ENCODE results near the gene CASP7.
A peak's percentile ranks its signal among the peaks of the same experiment; 100 is the strongest.

Gene CASP7

DNA sequence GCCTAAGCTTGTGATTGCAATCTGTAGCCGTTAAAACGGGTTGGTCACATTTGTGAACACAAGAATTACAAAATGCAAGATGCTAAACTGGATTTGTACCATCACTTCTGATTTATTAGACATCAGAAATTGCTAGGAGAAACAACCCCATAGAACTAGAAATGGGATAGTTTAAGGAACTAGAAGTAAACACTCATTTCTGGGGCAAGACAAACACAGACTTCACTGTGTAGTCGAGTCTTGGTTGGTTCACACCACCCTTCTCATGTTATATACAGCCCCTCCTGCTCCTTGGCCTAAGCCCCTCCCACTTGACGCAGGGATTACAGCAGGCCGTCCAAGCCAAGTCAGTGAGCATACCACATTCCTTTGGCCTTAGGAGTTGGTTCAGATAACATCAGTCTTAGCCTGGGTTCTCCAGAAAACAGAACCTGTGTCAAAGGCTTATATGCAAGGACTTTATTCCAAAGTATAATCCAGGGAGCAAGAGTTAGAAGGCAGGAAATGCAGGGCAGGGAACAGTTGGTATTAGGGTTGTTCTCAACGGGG, 13.8 kb upstream of the CASP7 start:
- Histone ChIP-seq H3K27ac (ENCODE audit: low read depth, low read length) (no peak overlapping the region), H3K27me3 (ENCODE audit: control insufficient read depth in 1 of 2, insufficient read depth in 2 of 2, low read length in 2 of 2) (no peaks in the 10 kb centered on the region), H3K4me1 (ENCODE audit: control insufficient read depth in 1 of 2, insufficient read depth in 2 of 2, low read length in 2 of 2) (no peaks in the 10 kb centered on the region), H3K36me3 (ENCODE audit: control insufficient read depth in 1 of 2, insufficient read depth in 2 of 2, low read length in 2 of 2) (no peaks in the 10 kb centered on the region), H3K9ac (ENCODE audit: low read depth in 1 of 2, low read length in 2 of 2) (no peak overlapping the region), H3K9me3 (ENCODE audit: control insufficient read depth in 1 of 2, low read length in 2 of 2) (peaks cover 0 to 8% of the 10 kb centered on the region in 2 donors), H3K4me3 (ENCODE audit: low read depth in 1 of 2, low read length in 2 of 2) (no peak overlapping the region)

DNA sequence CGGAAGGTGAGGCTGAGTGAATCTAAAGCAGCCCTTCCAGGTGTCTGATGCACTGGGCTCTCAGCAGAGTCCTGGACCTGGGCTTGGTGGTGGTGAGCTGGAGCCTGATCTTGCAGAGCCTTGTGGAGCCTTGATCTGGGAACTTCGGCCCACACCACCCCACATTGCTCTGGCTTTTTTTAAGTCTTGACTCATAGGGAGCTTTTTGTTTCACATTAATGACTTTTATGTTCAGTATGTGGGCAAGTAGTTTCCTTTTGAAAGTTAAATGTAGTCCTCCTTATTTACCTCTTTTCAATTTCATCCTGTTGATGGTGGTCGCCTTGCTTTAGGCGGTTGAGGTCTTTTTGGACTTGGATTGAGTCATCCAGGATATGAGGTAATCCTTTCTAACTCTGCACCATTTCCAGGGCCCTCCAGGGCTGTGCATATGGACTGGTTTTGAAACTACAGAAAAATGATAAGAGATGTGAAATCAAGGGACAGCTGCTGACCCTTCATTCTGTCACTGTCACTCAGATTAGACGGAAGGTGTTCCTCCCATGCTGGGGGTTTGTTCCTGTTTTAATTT, 12.9 kb upstream of the CASP7 start:
- Histone ChIP-seq H3K36me3 (ENCODE audit: control insufficient read depth in 1 of 2, insufficient read depth in 2 of 2, low read length in 2 of 2) (no peaks in the 10 kb centered on the region), H3K4me1 (ENCODE audit: control insufficient read depth in 1 of 2, insufficient read depth in 2 of 2, low read length in 2 of 2) (no peaks in the 10 kb centered on the region), H3K27ac (ENCODE audit: low read depth, low read length) (no peak overlapping the region), H3K4me3 (ENCODE audit: low read depth in 1 of 2, low read length in 2 of 2) (no peak overlapping the region), H3K9ac (ENCODE audit: low read depth in 1 of 2, low read length in 2 of 2) (no peak overlapping the region), H3K27me3 (ENCODE audit: control insufficient read depth in 1 of 2, insufficient read depth in 2 of 2, low read length in 2 of 2) (no peaks in the 10 kb centered on the region), H3K9me3 (ENCODE audit: control insufficient read depth in 1 of 2, low read length in 2 of 2) (peaks cover 0 to 8% of the 10 kb centered on the region in 2 donors)

DNA sequence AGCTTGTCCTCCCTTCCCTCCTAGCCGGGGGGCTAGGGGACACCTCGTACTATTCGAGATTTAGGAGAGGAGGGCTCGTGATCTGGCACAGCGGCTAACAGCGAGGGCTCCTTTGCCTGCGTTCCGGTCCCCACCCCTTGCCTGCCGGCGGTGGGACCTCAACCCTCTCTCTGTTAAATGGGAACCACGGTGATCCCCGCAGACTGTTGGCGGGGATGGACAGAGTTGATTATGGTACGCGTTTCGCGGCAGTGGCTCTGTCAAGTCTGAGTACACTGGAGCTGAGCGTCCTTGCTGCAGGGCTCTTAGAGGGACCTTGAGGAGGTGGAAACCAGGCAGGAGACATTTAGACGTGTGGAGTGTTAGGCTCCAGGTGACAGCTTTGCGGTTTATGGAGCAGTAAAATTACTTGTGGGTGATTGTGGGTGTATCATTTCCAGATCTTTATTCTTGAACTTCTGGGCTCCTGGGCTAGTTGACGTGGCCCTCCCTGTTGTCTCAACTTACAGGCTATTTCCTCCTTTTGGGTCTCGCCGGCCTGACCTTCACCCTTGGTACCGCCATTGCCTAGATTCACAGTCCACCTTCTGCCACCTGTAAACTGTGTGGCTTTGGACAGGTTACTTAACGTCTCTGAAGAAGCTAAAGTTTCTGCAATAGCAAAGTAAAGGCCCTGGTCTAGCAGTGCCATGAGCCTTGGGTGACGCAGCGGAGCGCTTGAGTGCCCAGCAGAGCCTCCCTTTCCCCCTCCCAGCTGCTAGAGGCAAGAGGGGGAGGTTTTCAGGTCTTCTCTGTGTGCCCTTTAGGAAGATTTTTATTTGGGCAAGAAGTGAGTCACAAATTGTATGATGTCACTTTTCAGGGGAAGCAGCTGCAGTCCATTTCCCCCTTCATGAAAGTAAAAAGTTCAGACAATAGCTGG, 739 bp downstream of the CASP7 start:
- peak overlapping the region; percentile 98 for H3K27ac ChIP-seq (ENCODE audit: low read depth, low read length)
- no peaks in the 10 kb centered on the region for H3K9me3 ChIP-seq (ENCODE audit: control insufficient read depth in 1 of 2, low read length in 2 of 2)
- no peaks in the 10 kb centered on the region for H3K36me3 ChIP-seq (ENCODE audit: control insufficient read depth in 1 of 2, insufficient read depth in 2 of 2, low read length in 2 of 2)
- no peaks in the 10 kb centered on the region for H3K27me3 ChIP-seq (ENCODE audit: control insufficient read depth in 1 of 2, insufficient read depth in 2 of 2, low read length in 2 of 2)
- peaks cover 21 to 25% of the 10 kb centered on the region in 2 donors for H3K4me1 ChIP-seq (ENCODE audit: control insufficient read depth in 1 of 2, insufficient read depth in 2 of 2, low read length in 2 of 2)
- peak overlapping the region; percentile 86 to 95 for H3K4me3 ChIP-seq (ENCODE audit: low read depth in 1 of 2, low read length in 2 of 2)
- H3K9ac ChIP-seq (ENCODE audit: low read depth in 1 of 2, low read length in 2 of 2), result peak overlapping the region; percentile 96 to 98

DNA sequence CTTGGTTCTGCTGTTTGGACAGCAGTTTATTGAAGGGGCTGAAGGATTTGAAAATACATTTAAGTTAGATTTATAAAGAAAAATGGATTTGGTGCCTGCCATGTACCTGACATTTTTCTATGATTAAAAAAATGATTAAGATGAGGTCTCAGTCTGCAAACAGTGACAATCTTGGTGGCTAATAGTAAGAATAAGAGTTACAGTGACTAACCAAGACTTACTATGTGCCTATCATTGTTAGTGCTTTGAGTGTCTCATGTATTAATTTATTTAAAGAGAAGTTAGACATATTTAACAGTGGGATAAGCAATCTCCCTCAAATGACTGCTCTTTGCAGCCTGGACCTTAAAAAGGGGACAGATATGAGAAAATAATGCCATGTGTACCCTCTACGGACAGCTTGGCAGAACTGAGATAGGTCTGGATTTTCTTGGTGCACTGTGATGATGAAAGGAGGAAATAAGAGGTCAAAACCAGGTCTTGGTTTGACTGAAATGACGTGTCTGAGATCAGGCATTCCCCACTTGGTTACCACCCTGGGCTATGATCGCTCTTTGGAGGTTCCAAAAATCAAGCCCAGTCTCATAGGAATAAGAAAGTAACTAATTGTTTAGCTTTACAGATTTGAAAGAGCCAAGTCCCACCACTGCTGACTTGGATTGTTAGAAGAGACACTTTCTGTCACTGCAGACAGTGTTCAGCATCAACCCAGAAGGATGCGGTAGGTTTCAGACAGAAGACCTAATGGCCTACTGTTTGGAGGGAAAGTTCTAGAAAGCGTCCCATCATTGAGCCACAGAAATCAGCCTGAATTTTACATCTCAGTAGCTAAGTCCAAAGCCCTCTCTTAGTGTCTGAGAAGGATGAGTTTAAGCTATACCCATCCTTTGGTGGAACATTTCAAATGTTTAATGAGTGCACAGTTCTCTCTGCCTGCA, 2.1 kb downstream of the CASP7 start:
- Histone ChIP-seq H3K27ac (ENCODE audit: low read depth, low read length) (no peak overlapping the region), H3K9ac (ENCODE audit: low read depth in 1 of 2, low read length in 2 of 2) (peak overlapping the region; percentile 96 to 98)

GRCh38 chr10:113683300-113683699, 3.6 kb downstream of the CASP7 start:
- Histone ChIP-seq H3K9me3 (ENCODE audit: control insufficient read depth in 1 of 2, low read length in 2 of 2) (peaks cover 8 to 11% of the 10 kb centered on the region in 2 donors), H3K27me3 (ENCODE audit: control insufficient read depth in 1 of 2, insufficient read depth in 2 of 2, low read length in 2 of 2) (no peaks in the 10 kb centered on the region), H3K27ac (ENCODE audit: low read depth, low read length) (no peak overlapping the region), H3K4me1 (ENCODE audit: control insufficient read depth in 1 of 2, insufficient read depth in 2 of 2, low read length in 2 of 2) (peaks cover 24 to 25% of the 10 kb centered on the region in 2 donors), H3K9ac (ENCODE audit: low read depth in 1 of 2, low read length in 2 of 2) (no peak overlapping the region), H3K36me3 (ENCODE audit: control insufficient read depth in 1 of 2, insufficient read depth in 2 of 2, low read length in 2 of 2) (no peaks in the 10 kb centered on the region), H3K4me3 (ENCODE audit: low read depth in 1 of 2, low read length in 2 of 2) (no peak overlapping the region)

More for the DNA sequence above, 2.1 kb downstream of the CASP7 start:
- Histone ChIP-seq H3K9me3 (ENCODE audit: control insufficient read depth in 1 of 2, low read length in 2 of 2) (peaks cover under 1 to 4% of the 10 kb centered on the region in 2 donors), H3K36me3 (ENCODE audit: control insufficient read depth in 1 of 2, insufficient read depth in 2 of 2, low read length in 2 of 2) (no peaks in the 10 kb centered on the region), H3K4me3 (ENCODE audit: low read depth in 1 of 2, low read length in 2 of 2) (peak overlapping the region; percentile 86 to 95), H3K27me3 (ENCODE audit: control insufficient read depth in 1 of 2, insufficient read depth in 2 of 2, low read length in 2 of 2) (no peaks in the 10 kb centered on the region), H3K4me1 (ENCODE audit: control insufficient read depth in 1 of 2, insufficient read depth in 2 of 2, low read length in 2 of 2) (peaks cover 24 to 25% of the 10 kb centered on the region in 2 donors)

- Histone ChIP-seq H3K36me3 (ENCODE audit: control insufficient read depth in 1 of 2, insufficient read depth in 2 of 2, low read length in 2 of 2) (no peaks in the 10 kb centered on the region), H3K9ac (ENCODE audit: low read depth in 1 of 2, low read length in 2 of 2) (no peak overlapping the region), H3K27me3 (ENCODE audit: control insufficient read depth in 1 of 2, insufficient read depth in 2 of 2, low read length in 2 of 2) (no peaks in the 10 kb centered on the region), H3K9me3 (ENCODE audit: control insufficient read depth in 1 of 2, low read length in 2 of 2) (peaks cover 8 to 12% of the 10 kb centered on the region in 2 donors), H3K4me1 (ENCODE audit: control insufficient read depth in 1 of 2, insufficient read depth in 2 of 2, low read length in 2 of 2) (peaks cover 13 to 33% of the 10 kb centered on the region in 2 donors), H3K4me3 (ENCODE audit: low read depth in 1 of 2, low read length in 2 of 2) (no peak overlapping the region), H3K27ac (ENCODE audit: low read depth, low read length) (no peak overlapping the region)
Measured at GRCh38 chr10:113686028-113686427, 6.3 kb downstream of the CASP7 start.

DNA sequence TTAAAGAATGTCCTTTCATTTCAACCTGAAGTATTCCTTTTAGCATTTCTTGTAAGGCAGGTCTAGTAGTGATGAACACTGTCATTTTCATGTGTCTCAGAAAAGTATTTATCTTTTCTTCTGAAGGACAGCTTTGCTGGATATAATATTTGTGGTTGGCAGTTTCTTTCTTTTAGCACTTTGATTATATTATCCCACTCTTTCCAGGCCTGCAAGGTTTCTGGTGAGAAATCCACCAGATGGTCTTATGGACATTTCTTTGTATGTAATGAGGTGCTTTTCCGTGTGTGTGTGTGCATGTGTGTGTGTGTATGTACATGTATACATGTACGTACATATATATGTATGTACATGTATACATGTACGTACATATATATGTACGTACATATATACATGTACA, 7.3 kb downstream of the CASP7 start:
- Histone ChIP-seq H3K27ac (ENCODE audit: low read depth, low read length) (no peak overlapping the region), H3K4me3 (ENCODE audit: low read depth in 1 of 2, low read length in 2 of 2) (no peak overlapping the region), H3K27me3 (ENCODE audit: control insufficient read depth in 1 of 2, insufficient read depth in 2 of 2, low read length in 2 of 2) (no peaks in the 10 kb centered on the region), H3K9me3 (ENCODE audit: control insufficient read depth in 1 of 2, low read length in 2 of 2) (peaks cover 8 to 12% of the 10 kb centered on the region in 2 donors), H3K9ac (ENCODE audit: low read depth in 1 of 2, low read length in 2 of 2) (no peak overlapping the region), H3K4me1 (ENCODE audit: control insufficient read depth in 1 of 2, insufficient read depth in 2 of 2, low read length in 2 of 2) (peaks cover 5 to 30% of the 10 kb centered on the region in 2 donors), H3K36me3 (ENCODE audit: control insufficient read depth in 1 of 2, insufficient read depth in 2 of 2, low read length in 2 of 2) (peaks cover 3 to 10% of the 10 kb centered on the region in 2 donors)

- no peak overlapping the region for H3K4me3 ChIP-seq (ENCODE audit: low read depth in 1 of 2, low read length in 2 of 2)
- H3K27ac ChIP-seq (ENCODE audit: low read depth, low read length), result no peak overlapping the region
- peaks cover 15 to 22% of the 10 kb centered on the region in 2 donors for H3K36me3 ChIP-seq (ENCODE audit: control insufficient read depth in 1 of 2, insufficient read depth in 2 of 2, low read length in 2 of 2)
- no peaks in the 10 kb centered on the region for H3K27me3 ChIP-seq (ENCODE audit: control insufficient read depth in 1 of 2, insufficient read depth in 2 of 2, low read length in 2 of 2)
- H3K9ac ChIP-seq (ENCODE audit: low read depth in 1 of 2, low read length in 2 of 2), result no peak overlapping the region
- H3K9me3 ChIP-seq (ENCODE audit: control insufficient read depth in 1 of 2, low read length in 2 of 2), result peaks cover 12 to 23% of the 10 kb centered on the region in 2 donors
- H3K4me1 ChIP-seq (ENCODE audit: control insufficient read depth in 1 of 2, insufficient read depth in 2 of 2, low read length in 2 of 2), result peaks cover 0 to 26% of the 10 kb centered on the region in 2 donors
Measured at GRCh38 chr10:113689057-113689456, 9.3 kb downstream of the CASP7 start.

GRCh38 chr10:113689574-113689973, 9.9 kb downstream of the CASP7 start:
- Histone ChIP-seq H3K9ac (ENCODE audit: low read depth in 1 of 2, low read length in 2 of 2) (no peak overlapping the region), H3K4me3 (ENCODE audit: low read depth in 1 of 2, low read length in 2 of 2) (no peak overlapping the region), H3K4me1 (ENCODE audit: control insufficient read depth in 1 of 2, insufficient read depth in 2 of 2, low read length in 2 of 2) (peaks cover 0 to 26% of the 10 kb centered on the region in 2 donors), H3K27ac (ENCODE audit: low read depth, low read length) (no peak overlapping the region), H3K36me3 (ENCODE audit: control insufficient read depth in 1 of 2, insufficient read depth in 2 of 2, low read length in 2 of 2) (peaks cover 18 to 22% of the 10 kb centered on the region in 2 donors), H3K9me3 (ENCODE audit: control insufficient read depth in 1 of 2, low read length in 2 of 2) (peaks cover 12 to 23% of the 10 kb centered on the region in 2 donors), H3K27me3 (ENCODE audit: control insufficient read depth in 1 of 2, insufficient read depth in 2 of 2, low read length in 2 of 2) (no peaks in the 10 kb centered on the region)

Data from duodenal mucosa (tissue), 2 donors.